K562 (cell line): ENCODE data around the gene GKN1. TPM values are rescaled to one million over a fixed set of nuclear protein-coding genes. Genes with fewer than 3 reads are reported as not detected.
A peak's percentile ranks its signal among the peaks of the same experiment; 100 is the strongest.

Experiments used
- CHD1 ChIP-seq: fragments of 200-600 bp; sonication (generic); IDR thresholded peaks from one replicate; pipeline ENCODE4 v1.6.1; 2012; ENCODE audit warnings: mild to moderate bottlenecking, moderate library complexity, low read length, inconsistent platforms
- HDGF ChIP-seq: fragments of 450-650 bp; IDR thresholded peaks from 2 replicates; pipeline ENCODE4 v1.6.1; 2016
- KDM1A ChIP-seq, 2 experiments: fragments of 450-650 bp; IDR thresholded peaks; 2 replicates each; pipeline ENCODE4 v1.6.1; 2016; ENCODE audit warnings: mild to moderate bottlenecking in 2 of 2
- KDM2B ChIP-seq: fragments of 250-450 bp; sonication (Bioruptor Pico); IDR thresholded peaks from 2 replicates; pipeline ENCODE4 v1.8.0; 2021; ENCODE audit warnings: mild to moderate bottlenecking, moderate library complexity
- NFE2 ChIP-seq: IDR thresholded peaks from 2 replicates; pipeline ENCODE4 v1.6.1; 2014; ENCODE audit warnings: antibody characterized with exemption, low read depth
- NUFIP1 ChIP-seq: fragments of 450-650 bp; IDR thresholded peaks from 2 replicates; pipeline ENCODE4 v1.6.1; 2018; ENCODE audit not compliant: partially characterized antibody
- RAD21 ChIP-seq, 2 experiments: fragments of 250-450 bp in 1 of 2; fragments of 450-650 bp in 1 of 2; sonication (Bioruptor Pico) in 1 of 2; formaldehyde crosslinking in 1 of 2; IDR thresholded peaks in 1 of 2; conservative IDR thresholded peaks in 1 of 2; 2 replicates each; pipeline versions ENCODE4 v1.4.0 to v1.8.0; 2020 to 2022; ENCODE audit warnings: mild to moderate bottlenecking in 2 of 2, moderate library complexity in 1 of 2
- RERE ChIP-seq: sonication (generic); formaldehyde crosslinking; IDR thresholded peaks from 2 replicates; pipeline ENCODE4 v1.8.0; 2023; ENCODE audit warnings: missing genetic modification reagents, mild to moderate bottlenecking, borderline replicate concordance
- SAP30 ChIP-seq: fragments of 200-600 bp; sonication (generic); IDR thresholded peaks from 2 replicates; pipeline ENCODE4 v1.6.1; 2012; ENCODE audit warnings: borderline replicate concordance, low read depth, mild to moderate bottlenecking, moderate library complexity, low read length, control low read depth, inconsistent platforms; ENCODE audit not compliant: insufficient read depth, poor library complexity, severe bottlenecking
- ZFP1 ChIP-seq: fragments of 450-650 bp; formaldehyde crosslinking; IDR thresholded peaks from 2 replicates; pipeline ENCODE4 v1.4.0; 2020; ENCODE audit warnings: mild to moderate bottlenecking, mixed read lengths
- ZNF24 ChIP-seq: fragments of 450-650 bp; IDR thresholded peaks from 2 replicates; pipeline ENCODE4 v1.6.1; 2016
- ZNF699 ChIP-seq: fragments of 250-450 bp; sonication (Bioruptor Pico); IDR thresholded peaks from 2 replicates; pipeline ENCODE4 v1.8.0; 2021; ENCODE audit warnings: mild to moderate bottlenecking, moderate library complexity; ENCODE audit not compliant: insufficient replicate concordance
- polyA plus RNA-seq, 8 experiments: library from polyadenylated mRNA; depleted of rRNA in 4 of 8; stranded (reverse) in 5 of 8; unstranded in 3 of 8; fragments of >200 nt; fragmentation: Nextera tagmentation in 2 of 8; fragmentation: Illumina TruSeq in 1 of 8; extraction: Ambion mirVana in 2 of 8; extraction: Trizol in 1 of 8; gene quantifications; 2 replicates each; pipeline versions ENCODE4 v1.2.1 to v1.2.3, GENCODE V29; 2011 to 2014; ENCODE audit warnings: inconsistent platforms in 1 of 8, missing spikeins in 1 of 8
- total RNA-seq, 7 experiments: library from RNA; depleted of rRNA in 6 of 7; stranded (reverse); fragments of >200 nt in 6 of 7; fragmentation: Illumina TruSeq in 2 of 7; extraction: Trizol in 2 of 7; gene quantifications; 2 replicates each; pipeline versions ENCODE4 v1.2.1 to v1.2.3, GENCODE V29; 2011 to 2021; ENCODE audit warnings: low replicate concordance in 1 of 7
- TF ChIP-seq, protein P1 (sequence below): IDR thresholded peaks from 2 replicates; pipeline ENCODE4 v1.6.1; 2016; ENCODE audit warnings: missing genetic modification characterization, missing compliant biosample characterization
- TF ChIP-seq, protein P2 (sequence below), 2 experiments: fragments of 250-450 bp in 1 of 2; fragments of 450-650 bp in 1 of 2; sonication (Bioruptor Pico) in 1 of 2; IDR thresholded peaks; 2 replicates each; pipeline versions ENCODE4 v1.6.1 to v1.8.0; 2016 to 2021; ENCODE audit warnings: mild to moderate bottlenecking in 2 of 2, moderate library complexity in 2 of 2, missing compliant biosample characterization in 1 of 2, missing genetic modification characterization in 1 of 2
- TF ChIP-seq, protein P3 (sequence below): fragments of 250-450 bp; sonication (Bioruptor Pico); IDR thresholded peaks from 2 replicates; pipeline ENCODE4 v1.5.1; 2021; ENCODE audit warnings: mild to moderate bottlenecking

GKN1 gene
- total and polyA plus RNA-seq, 9 of the 15 experiments (the other 6 are each of a cell fraction or from before 2014, with no cell fraction given) = not detected

- TF ChIP-seq, protein P1, sequence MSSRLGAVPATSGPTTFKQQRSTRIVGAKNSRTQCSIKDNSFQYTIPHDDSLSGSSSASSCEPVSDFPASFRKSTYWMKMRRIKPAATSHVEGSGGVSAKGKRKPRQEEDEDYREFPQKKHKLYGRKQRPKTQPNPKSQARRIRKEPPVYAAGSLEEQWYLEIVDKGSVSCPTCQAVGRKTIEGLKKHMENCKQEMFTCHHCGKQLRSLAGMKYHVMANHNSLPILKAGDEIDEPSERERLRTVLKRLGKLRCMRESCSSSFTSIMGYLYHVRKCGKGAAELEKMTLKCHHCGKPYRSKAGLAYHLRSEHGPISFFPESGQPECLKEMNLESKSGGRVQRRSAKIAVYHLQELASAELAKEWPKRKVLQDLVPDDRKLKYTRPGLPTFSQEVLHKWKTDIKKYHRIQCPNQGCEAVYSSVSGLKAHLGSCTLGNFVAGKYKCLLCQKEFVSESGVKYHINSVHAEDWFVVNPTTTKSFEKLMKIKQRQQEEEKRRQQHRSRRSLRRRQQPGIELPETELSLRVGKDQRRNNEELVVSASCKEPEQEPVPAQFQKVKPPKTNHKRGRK (tag) = peak; percentile 70
- TF ChIP-seq, protein P2, sequence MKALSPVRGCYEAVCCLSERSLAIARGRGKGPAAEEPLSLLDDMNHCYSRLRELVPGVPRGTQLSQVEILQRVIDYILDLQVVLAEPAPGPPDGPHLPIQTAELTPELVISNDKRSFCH (CRISPR knock-in tag; IDR thresholded peaks at IDR 0.05) = no peak
- TF ChIP-seq, protein P2 (tag; IDR thresholded peaks at IDR 0.05) = no peak
- TF ChIP-seq, protein P3, sequence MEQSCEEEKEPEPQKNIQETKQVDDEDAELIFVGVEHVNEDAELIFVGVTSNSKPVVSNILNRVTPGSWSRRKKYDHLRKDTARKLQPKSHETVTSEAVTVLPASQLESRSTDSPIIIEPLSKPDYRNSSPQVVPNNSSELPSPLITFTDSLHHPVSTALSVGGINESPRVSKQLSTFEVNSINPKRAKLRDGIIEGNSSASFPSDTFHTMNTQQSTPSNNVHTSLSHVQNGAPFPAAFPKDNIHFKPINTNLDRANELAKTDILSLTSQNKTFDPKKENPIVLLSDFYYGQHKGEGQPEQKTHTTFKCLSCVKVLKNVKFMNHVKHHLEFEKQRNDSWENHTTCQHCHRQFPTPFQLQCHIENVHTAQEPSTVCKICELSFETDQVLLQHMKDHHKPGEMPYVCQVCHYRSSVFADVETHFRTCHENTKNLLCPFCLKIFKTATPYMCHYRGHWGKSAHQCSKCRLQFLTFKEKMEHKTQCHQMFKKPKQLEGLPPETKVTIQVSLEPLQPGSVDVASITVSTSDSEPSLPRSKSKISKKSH (CRISPR knock-in tag) = no peak
- TF ChIP-seq SAP30 = no peak
- TF ChIP-seq KDM1A (IDR thresholded peaks at IDR 0.05) = no peak
- TF ChIP-seq ZNF24 = no peak
- TF ChIP-seq KDM2B (CRISPR knock-in tag) = no peak
- TF ChIP-seq ZNF699 (CRISPR knock-in tag) = no peak
- TF ChIP-seq RAD21 (CRISPR knock-in tag; conservative IDR thresholded peaks at IDR 0.05 in 1 of 2, IDR thresholded peaks at IDR 0.05 in 1 of 2) = peak; percentile 43 to 57; a peak in 3 of 4 replicates
- no peak for TF ChIP-seq RERE (CRISPR knock-in tag)
- TF ChIP-seq HDGF = no peak
- no peak for TF ChIP-seq CHD1
- TF ChIP-seq NFE2 = no peak
- no peak for TF ChIP-seq NUFIP1
- no peak for TF ChIP-seq ZFP1 (CRISPR knock-in tag)
These were observed 38.1 kb downstream of the GKN1 start (continued) for GRCh38 chr2:69012310-69013141.
